Adrenal gland (tissue), 12 donors: ENCODE data around the gene BUB1B. TPM values are rescaled to one million over a fixed set of nuclear protein-coding genes. Genes with fewer than 3 reads are reported as not detected.

ENCODE experiments used
- DNase-seq, 7 donors: peaks; one replicate each; pipeline ENCODE4 v3.0.0-alpha.2; 2019 to 2020
- H3K27ac ChIP-seq, 5 donors: fragments of 200-600 bp; sonication (generic) in 4 of 5; 1 replicate in 3 of 5; 2 replicates in 2 of 5; pipeline versions ENCODE4 v1.5.1 to v1.8.0; 2016 to 2020; ENCODE audit warnings: mild to moderate bottlenecking in 1 of 5
- H3K27me3 ChIP-seq: fragments of 200-600 bp; 2 replicates; pipeline ENCODE4 v1.8.0; 2021
- H3K36me3 ChIP-seq, 2 donors: fragments of 200-600 bp; replicated peaks in 1 of 2; 1 replicate in 1 of 2; 2 replicates in 1 of 2; pipeline versions ENCODE4 v1.5.1 to v1.8.0; 2018 to 2022
- H3K4me1 ChIP-seq, 2 donors: fragments of 200-600 bp; replicated peaks in 1 of 2; 1 replicate in 1 of 2; 2 replicates in 1 of 2; pipeline versions ENCODE4 v1.5.1 to v1.8.0; 2018 to 2021
- H3K4me3 ChIP-seq, 4 donors: fragments of 200-600 bp; sonication (generic) in 3 of 4; one replicate each; pipeline ENCODE4 v1.5.1; 2016 to 2018
- H3K9me3 ChIP-seq, 3 donors: fragments of 200-600 bp; sonication (generic) in 1 of 3; replicated peaks in 1 of 3; 1 replicate in 2 of 3; 2 replicates in 1 of 3; pipeline versions ENCODE4 v1.5.1 to v1.8.0; 2016 to 2021
- CTCF ChIP-seq, 6 experiments: fragments of 450-650 bp in 4 of 6; fragments of 200-600 bp in 2 of 6; sonication (generic) in 1 of 6; IDR thresholded peaks; 1 replicate in 5 of 6; 2 replicates in 1 of 6; pipeline versions ENCODE4 v1.5.1 to v1.8.0; 2016 to 2021; ENCODE audit warnings: antibody characterized with exemption in 6 of 6, mild to moderate bottlenecking in 2 of 6, moderate library complexity in 1 of 6
- POLR2A ChIP-seq, 2 donors: fragments of 450-650 bp; IDR thresholded peaks; one replicate each; pipeline ENCODE4 v1.6.1; 2017; ENCODE audit warnings: antibody characterized with exemption in 2 of 2, mild to moderate bottlenecking in 2 of 2, moderate library complexity in 1 of 2
- WGBS, 4 donors: extraction: QIAGEN DNeasy Blood & Tissue Kit in 2 of 4; methylation state at CpG; one replicate each; pipeline versions ENCODE4 v1.1.5 to v1.1.7; 2013 to 2017; 5-methylcytosine and 5-hydroxymethylcytosine counted together
- intact Hi-C, 2 donors: fragments of 100-400 bp; cut with DNase I; formaldehyde crosslinking; loops; one replicate each; pipeline versions ENCODE4 v1.14.1 to v1.15.0; 2022 to 2023
- polyA plus RNA-seq, 3 donors: library from polyadenylated mRNA; stranded (reverse); fragments of 200-250 nt in 2 of 3; fragments of 350-450 nt in 1 of 3; fragmentation: Illumina TruSeq in 1 of 3; extraction: RNeasy Lipid Tissue Mini Kit (QIAGEN cat#74804) in 1 of 3; gene quantifications; one replicate each; pipeline ENCODE4 v1.2.3, GENCODE V29; 2013 to 2014
- total RNA-seq, 9 donors: library from RNA; depleted of rRNA in 4 of 9; stranded (reverse); fragments of >200 nt in 4 of 9; fragments of 120-200 nt in 1 of 9; fragmentation: NEBNext Ultra II Directional in 1 of 9; extraction: Animal tissue kit (Norgen Biotek cat#: 25700) in 1 of 9; gene quantifications; one replicate each; pipeline versions ENCODE4 v1.1.0 to v1.2.4, GENCODE V29; 2013 to 2023
- donor health status: healthy with polysubstance abuse.
- donor health status: Bipolar disorder and iron deficiency.
- donor health status: DM: yes; HTN: yes; CAD: no.
- donor health status: DM: no; HTN: no; CAD: no.
- donor health status: DM: no; HTN: no; CAD: no.
- donor health status: DM: yes; HTN: yes; CAD: no.

The BUB1B gene
- total and polyA plus RNA-seq, 12 donors, result 0.81 to 13.7 (median 2.6) TPM

- Histone ChIP-seq H3K9me3 (no peaks in the 10 kb centered on the region), H3K27me3 (no peaks in the 10 kb centered on the region), H3K4me3 (no peak overlapping the region), H3K36me3 (no peaks in the 10 kb centered on the region), H3K27ac (peak overlapping the region in 1 of 5 donors; percentile 45), H3K4me1 (peaks cover 0 to 8% of the 10 kb centered on the region in 2 donors)
- no peak for TF ChIP-seq POLR2A (IDR thresholded peaks at IDR 0.05)
- TF ChIP-seq CTCF (IDR thresholded peaks at IDR 0.05), result no peak
- WGBS, 4 donors, result 81 to 94% (median 82%) methylated on average over 3 to 4 of the region's 4 CpGs
- intact Hi-C loops, result no loop called here
- DNase-seq, result no peak
These were observed 73.9 kb downstream of the BUB1B start for GRCh38 chr15:40234783-40235182.

GRCh38 chr15:40235201-40235885, 74.5 kb downstream of the BUB1B start:
- H3K36me3 ChIP-seq, result no peaks in the 10 kb centered on the region
- no peaks in the 10 kb centered on the region for H3K9me3 ChIP-seq
- H3K4me3 ChIP-seq, result no peak overlapping the region
- intact Hi-C loops, result no loop called here
- H3K27me3 ChIP-seq, result no peaks in the 10 kb centered on the region
- H3K4me1 ChIP-seq, result peaks cover 0 to 8% of the 10 kb centered on the region in 2 donors
- peak overlapping the region in 1 of 5 donors; percentile 45 for H3K27ac ChIP-seq
- WGBS, 4 donors, result 76 to 81% (median 78%) methylated on average over 4 of the region's 4 CpGs
- TF ChIP-seq CTCF (IDR thresholded peaks at IDR 0.05) (no peak), POLR2A (IDR thresholded peaks at IDR 0.05) (no peak)
- DNase-seq, result no peak

GRCh38 chr15:40238532-40239403, 77.9 kb downstream of the BUB1B start, which contains the start of gene PAK6:
Gene PAK6 (plus strand): TSS chr15:40239063. CDS start chr15:40264786, 25,723 bp downstream.
- H3K27ac ChIP-seq, result peak within 1 kb of the TSS in 2 of 5 donors; percentile 47 to 49
- 6 to 17% (median 9%) methylated on average over 10 to 39 of the region's 39 CpGs for WGBS, 4 donors
- intact Hi-C loops, result no loop called here
- H3K36me3 ChIP-seq, result no peaks in the 10 kb centered on the region
- peaks cover 0 to 8% of the 10 kb centered on the region in 2 donors for H3K4me1 ChIP-seq
- no peaks in the 10 kb centered on the region for H3K27me3 ChIP-seq
- peak within 1 kb of the TSS in 1 of 4 donors; percentile 48 for H3K4me3 ChIP-seq
- peak; percentile 71 to 89 (median 79) for DNase-seq
- no peak for TF ChIP-seq CTCF (IDR thresholded peaks at IDR 0.05)
- TF ChIP-seq POLR2A (IDR thresholded peaks at IDR 0.05), result no peak
- H3K9me3 ChIP-seq, result no peaks in the 10 kb centered on the region

- Histone ChIP-seq H3K9me3 (no peaks in the 10 kb centered on the region), H3K27me3 (no peaks in the 10 kb centered on the region), H3K4me1 (peaks cover 0 to 8% of the 10 kb centered on the region in 2 donors), H3K27ac (peak overlapping the region in 2 of 5 donors; percentile 47 to 49), H3K36me3 (no peaks in the 10 kb centered on the region), H3K4me3 (peak overlapping the region in 1 of 4 donors; percentile 48)
- WGBS, 4 donors, result 21 to 39% (median 27%) methylated on average over 4 to 5 of the region's 5 CpGs; no CpG with 5 or more reads in 1 of the 4 donors
- no peak for DNase-seq
- intact Hi-C loops, result no loop called here
- TF ChIP-seq CTCF (IDR thresholded peaks at IDR 0.05), result no peak
- TF ChIP-seq POLR2A (IDR thresholded peaks at IDR 0.05), result no peak
These were observed 78.5 kb downstream of the BUB1B start for GRCh38 chr15:40239404-40239692.
